Panc1 (cell line): ENCODE measurements around the gene MAP3K14. TPM values are rescaled to one million over a fixed set of nuclear protein-coding genes. Genes with fewer than 3 reads are reported as not detected.

Experiments used
- ATAC-seq: fragments of 200-7000 bp; cut with Tn5 transposase; 2 replicates; pipeline ENCODE4 v1.9.1; 2020; ENCODE audit warnings: mild to moderate bottlenecking, moderate library complexity
- BruUV-seq: library from RNA; stranded (reverse); fragments of 400-500 nt; replicated peaks from 2 replicates; lab custom pipeline; 2021; lab: Mats Ljungman, UMichigan
- CTCF ChIA-PET: fragments of 300-600 bp; sonication (Branson Sonifier 250); formaldehyde crosslinking; loops from one replicate; lab custom pipeline; 2022; ENCODE audit warnings: antibody characterized with exemption; lab: Charles Lee
- POLR2A ChIA-PET: fragments of 300-600 bp; sonication (Branson Sonifier 250); formaldehyde crosslinking; loops from one replicate; lab custom pipeline; 2022; ENCODE audit warnings: antibody characterized with exemption; lab: Charles Lee
- DNase-seq: peaks from one replicate; pipeline ENCODE4 v3.0.0-alpha.2; 2010; ENCODE audit warnings: low read depth, low spot score
- H3K27ac ChIP-seq: 2 replicates; pipeline ENCODE4 v1.5.1; 2011; ENCODE audit warnings: mild to moderate bottlenecking, low read length, inconsistent platforms
- H3K27me3 ChIP-seq: fragments of 200-500 bp; sonication (Bioruptor generic); 2 replicates; pipeline ENCODE4 v1.6.0; 2014; ENCODE audit warnings: low read length, inconsistent platforms; ENCODE audit not compliant: control insufficient read depth, insufficient read depth
- H3K36me3 ChIP-seq: fragments of 200-500 bp; sonication (Bioruptor generic); 2 replicates; pipeline ENCODE4 v1.5.1; 2014; ENCODE audit warnings: inconsistent platforms, mild to moderate bottlenecking, low read length, moderate library complexity; ENCODE audit not compliant: control insufficient read depth, insufficient read depth
- H3K4me1 ChIP-seq: 2 replicates; pipeline ENCODE4 v1.5.1; 2011; ENCODE audit warnings: inconsistent platforms, mild to moderate bottlenecking, low read length, moderate library complexity; ENCODE audit not compliant: control insufficient read depth, insufficient read depth
- H3K4me3 ChIP-seq, 2 experiments: 2 replicates each; pipeline ENCODE4 v1.5.1; 2011 to 2012; ENCODE audit warnings: low read depth in 2 of 2, low read length in 2 of 2, mild to moderate bottlenecking in 2 of 2, inconsistent platforms in 1 of 2, moderate library complexity in 1 of 2
- H3K9me3 ChIP-seq: fragments of 200-500 bp; sonication (Bioruptor generic); 2 replicates; pipeline ENCODE4 v1.5.1; 2014; ENCODE audit warnings: low read depth, mild to moderate bottlenecking, inconsistent platforms, low read length, moderate library complexity; ENCODE audit not compliant: control insufficient read depth, insufficient read depth
- CTCF ChIP-seq: fragments of 450-650 bp; IDR thresholded peaks from 2 replicates; pipeline ENCODE4 v1.5.1; 2017; ENCODE audit warnings: mild to moderate bottlenecking
- POLR2AphosphoS5 ChIP-seq: IDR thresholded peaks from 2 replicates; pipeline ENCODE4 v1.6.1; 2012; ENCODE audit warnings: mild to moderate bottlenecking, low read depth, low read length, moderate library complexity
- REST ChIP-seq, 2 experiments: IDR thresholded peaks; 2 replicates each; pipeline ENCODE4 v1.6.1; 2011 to 2012; ENCODE audit warnings: low read depth in 2 of 2, control low read depth in 1 of 2, low read length in 1 of 2, mild to moderate bottlenecking in 1 of 2, moderate library complexity in 1 of 2; ENCODE audit not compliant: insufficient read depth in 1 of 2
- SIN3A ChIP-seq: IDR thresholded peaks from 2 replicates; pipeline ENCODE4 v1.6.1; 2012; ENCODE audit warnings: low read depth, mild to moderate bottlenecking, low read length, moderate library complexity, borderline replicate concordance; ENCODE audit not compliant: insufficient read depth
- TCF7L2 ChIP-seq: IDR thresholded peaks from 2 replicates; pipeline ENCODE4 v1.6.1; 2011; ENCODE audit warnings: mild to moderate bottlenecking, low read depth, low read length, inconsistent platforms
- in situ Hi-C: cut with HindIII; loops from 2 replicates; pipeline ENCODE4 v1.10.0; 2016; ENCODE audit warnings: low sequenced_read_pairs, low pct_unique_long_range_greater_than_20kb
- intact Hi-C: fragments of 100-400 bp; cut with micrococcal nuclease; formaldehyde crosslinking; loops from one replicate; pipeline ENCODE4 v1.10.0; 2022; ENCODE audit not compliant: unreplicated experiment
- total RNA-seq: library from RNA; stranded (reverse); gene quantifications from one replicate; pipeline ENCODE4 v1.2.1, GENCODE V29; 2021; ENCODE audit not compliant: unreplicated experiment

MAP3K14 gene
- total RNA-seq, 1 experiment from 2014 or later = 80.8 TPM

- CTCF ChIA-PET = no interaction called here
- Histone ChIP-seq H3K4me1 (peaks cover 8% of the 10 kb centered on the region), H3K4me3 (no peak overlapping the region), H3K36me3 (no peaks in the 10 kb centered on the region), H3K9me3 (no peaks in the 10 kb centered on the region), H3K27ac (peak overlapping the region; percentile 30; the same call in 1 of the 2 replicates), H3K27me3 (no peaks in the 10 kb centered on the region)
- no TSS peak for BruUV-seq
- TF ChIP-seq CTCF (no peak), POLR2AphosphoS5 (no peak), REST (IDR thresholded peaks at IDR 0.05; ENCODE audit: insufficient read depth in 1 of 2, low read depth in 2 of 2, low read length in 1 of 2) (no peak), TCF7L2 (no peak), SIN3A (no peak)
- POLR2A ChIA-PET = no interaction called here
- intact Hi-C loops = no loop called here
- ATAC-seq (no peak), DNase-seq (no peak)
- in situ Hi-C loops = no loop called here
These were observed 30.6 kb upstream of the MAP3K14 start for GRCh38 chr17:45347444-45347843.

- no peak for TF ChIP-seq CTCF
- TF ChIP-seq POLR2AphosphoS5 = no peak
- no peak overlapping the region for H3K4me3 ChIP-seq
- in situ Hi-C loops = no loop called here
- DNase-seq (no peak), ATAC-seq (no peak)
- no peaks in the 10 kb centered on the region for H3K27me3 ChIP-seq
- no peaks in the 10 kb centered on the region for H3K36me3 ChIP-seq
- H3K9me3 ChIP-seq = no peaks in the 10 kb centered on the region
- POLR2A ChIA-PET = no interaction called here
- intact Hi-C loops = no loop called here
- CTCF ChIA-PET = no interaction called here
- BruUV-seq = no TSS peak
- H3K4me1 ChIP-seq = peaks cover 18% of the 10 kb centered on the region
- H3K27ac ChIP-seq = peak overlapping the region; percentile 79
These were observed 29.6 kb upstream of the MAP3K14 start for GRCh38 chr17:45346216-45347015.
